Measurements from ENCODE around the gene PTTG1IP2. TPM values are rescaled to one million over a fixed set of nuclear protein-coding genes. Genes with fewer than 3 reads are reported as not detected.
A peak's percentile ranks its signal among the peaks of the same experiment; 100 is the strongest.

PTTG1IP2 gene
- not detected for polyA plus RNA-seq

GRCh38 chr7:90469554-90469953 is at the start of gene PTTG1IP2:
Gene PTTG1IP2, plus strand, starts transcription at chr7:90469639. Its CDS starts 148 bp downstream, at chr7:90469787.
- peaks cover 5 to 12% (median 6%) of the 10 kb centered on the region in 3 donors for H3K9me3 Mint-ChIP-seq
- no peak within 1 kb of the TSS for H3K4me3 Mint-ChIP-seq
- no peaks in the 10 kb centered on the region for H3K4me1 Mint-ChIP-seq
- peaks cover 12% of the 10 kb centered on the region for H3K27me3 Mint-ChIP-seq
- peaks cover 1% of the 10 kb centered on the region for H3K36me3 Mint-ChIP-seq
- no peak within 1 kb of the TSS for H3K27ac Mint-ChIP-seq

- Mint-ChIP-seq H3K4me3 (no peak overlapping the region), H3K4me1 (peaks cover 0 to 2% (median 0%) of the 10 kb centered on the region in 3 donors), H3K27me3 (no peaks in the 10 kb centered on the region), H3K9me3 (no peaks in the 10 kb centered on the region), H3K36me3 (no peaks in the 10 kb centered on the region), H3K27ac (no peak overlapping the region)
Observed at GRCh38 chr7:90421651-90422050, 47.8 kb upstream of the PTTG1IP2 start.

GRCh38 chr7:90424720-90425119 is 44.7 kb upstream of the PTTG1IP2 start:
- H3K27ac Mint-ChIP-seq, result no peak overlapping the region
- H3K4me1 Mint-ChIP-seq, result peaks cover 0 to 2% (median 0%) of the 10 kb centered on the region in 3 donors
- no peaks in the 10 kb centered on the region for H3K9me3 Mint-ChIP-seq
- no peaks in the 10 kb centered on the region for H3K27me3 Mint-ChIP-seq
- no peak overlapping the region for H3K4me3 Mint-ChIP-seq
- no peaks in the 10 kb centered on the region for H3K36me3 Mint-ChIP-seq

GRCh38 chr7:90425376-90425775 is 44.1 kb upstream of the PTTG1IP2 start:
- Mint-ChIP-seq H3K36me3 (no peaks in the 10 kb centered on the region), H3K4me3 (no peak overlapping the region), H3K27ac (no peak overlapping the region), H3K27me3 (no peaks in the 10 kb centered on the region), H3K9me3 (no peaks in the 10 kb centered on the region), H3K4me1 (peaks cover 0 to 2% (median 0%) of the 10 kb centered on the region in 3 donors)

- peak overlapping the region in 1 of 4 donors; percentile 31 for H3K4me3 Mint-ChIP-seq
- H3K4me1 Mint-ChIP-seq, result no peaks in the 10 kb centered on the region
- H3K27ac Mint-ChIP-seq, result no peak overlapping the region
- peaks cover 9% of the 10 kb centered on the region for H3K27me3 Mint-ChIP-seq
- H3K9me3 Mint-ChIP-seq, result peaks cover 3 to 5% (median 4%) of the 10 kb centered on the region in 3 donors
- no peaks in the 10 kb centered on the region for H3K36me3 Mint-ChIP-seq
Observed at GRCh38 chr7:90430614-90431460, 38.6 kb upstream of the PTTG1IP2 start.

- H3K4me3 Mint-ChIP-seq, result no peak overlapping the region
- peaks cover 3 to 6% (median 5%) of the 10 kb centered on the region in 3 donors for H3K9me3 Mint-ChIP-seq
- H3K36me3 Mint-ChIP-seq, result no peaks in the 10 kb centered on the region
- peaks cover 9% of the 10 kb centered on the region for H3K27me3 Mint-ChIP-seq
- H3K4me1 Mint-ChIP-seq, result no peaks in the 10 kb centered on the region
- H3K27ac Mint-ChIP-seq, result no peak overlapping the region
Observed at GRCh38 chr7:90432752-90433151, 36.7 kb upstream of the PTTG1IP2 start.

- Mint-ChIP-seq H3K4me1 (no peaks in the 10 kb centered on the region), H3K4me3 (no peak overlapping the region), H3K27me3 (peaks cover 9% of the 10 kb centered on the region), H3K36me3 (no peaks in the 10 kb centered on the region), H3K27ac (no peak overlapping the region), H3K9me3 (peaks cover 3 to 6% (median 5%) of the 10 kb centered on the region in 3 donors)
Observed at GRCh38 chr7:90433221-90433620, 36.2 kb upstream of the PTTG1IP2 start.

GRCh38 chr7:90445633-90446032 is 23.8 kb upstream of the PTTG1IP2 start:
- no peaks in the 10 kb centered on the region for H3K27me3 Mint-ChIP-seq
- H3K4me1 Mint-ChIP-seq, result no peaks in the 10 kb centered on the region
- H3K4me3 Mint-ChIP-seq, result no peak overlapping the region
- H3K9me3 Mint-ChIP-seq, result no peaks in the 10 kb centered on the region
- H3K27ac Mint-ChIP-seq, result no peak overlapping the region
- peaks cover 1% of the 10 kb centered on the region for H3K36me3 Mint-ChIP-seq

GRCh38 chr7:90446137-90446899 is 23.1 kb upstream of the PTTG1IP2 start:
- H3K36me3 Mint-ChIP-seq, result peaks cover 1% of the 10 kb centered on the region
- H3K4me1 Mint-ChIP-seq, result no peaks in the 10 kb centered on the region
- no peak overlapping the region for H3K4me3 Mint-ChIP-seq
- no peak overlapping the region for H3K27ac Mint-ChIP-seq
- no peaks in the 10 kb centered on the region for H3K9me3 Mint-ChIP-seq
- H3K27me3 Mint-ChIP-seq, result no peaks in the 10 kb centered on the region

GRCh38 chr7:90453259-90453891 is 16.1 kb upstream of the PTTG1IP2 start:
- Mint-ChIP-seq H3K27me3 (peaks cover 4% of the 10 kb centered on the region), H3K4me3 (no peak overlapping the region), H3K9me3 (no peaks in the 10 kb centered on the region), H3K36me3 (no peaks in the 10 kb centered on the region), H3K4me1 (peaks cover 6 to 7% (median 6%) of the 10 kb centered on the region in 3 donors), H3K27ac (no peak overlapping the region)

GRCh38 chr7:90453931-90454330 is 15.5 kb upstream of the PTTG1IP2 start:
- Mint-ChIP-seq H3K9me3 (no peaks in the 10 kb centered on the region), H3K4me3 (no peak overlapping the region), H3K27ac (no peak overlapping the region), H3K27me3 (peaks cover 4% of the 10 kb centered on the region), H3K4me1 (peaks cover 6 to 7% (median 6%) of the 10 kb centered on the region in 3 donors), H3K36me3 (no peaks in the 10 kb centered on the region)

GRCh38 chr7:90455163-90456030 is 14.0 kb upstream of the PTTG1IP2 start:
- Mint-ChIP-seq H3K4me1 (peaks cover 6 to 7% (median 6%) of the 10 kb centered on the region in 3 donors), H3K4me3 (peak overlapping the region in 2 of 4 donors; percentile 53 to 70), H3K36me3 (no peaks in the 10 kb centered on the region), H3K9me3 (no peaks in the 10 kb centered on the region), H3K27ac (peak overlapping the region in 1 of 3 donors; percentile 7), H3K27me3 (peaks cover 4% of the 10 kb centered on the region)

GRCh38 chr7:90458104-90458503 is 11.3 kb upstream of the PTTG1IP2 start:
- Mint-ChIP-seq H3K9me3 (no peaks in the 10 kb centered on the region), H3K4me1 (peaks cover 7 to 14% (median 8%) of the 10 kb centered on the region in 3 donors), H3K27ac (no peak overlapping the region), H3K36me3 (no peaks in the 10 kb centered on the region), H3K4me3 (no peak overlapping the region), H3K27me3 (peaks cover 4% of the 10 kb centered on the region)

- Mint-ChIP-seq H3K36me3 (no peaks in the 10 kb centered on the region), H3K27ac (no peak overlapping the region), H3K4me3 (no peak overlapping the region), H3K9me3 (peaks cover 6% of the 10 kb centered on the region in 3 donors), H3K27me3 (peaks cover 4% of the 10 kb centered on the region), H3K4me1 (peaks cover 13 to 19% (median 13%) of the 10 kb centered on the region in 3 donors)
Observed at GRCh38 chr7:90459888-90460287, 9.6 kb upstream of the PTTG1IP2 start.

All from IgD-negative memory B cell (primary cell).